RPMI7951 (cell line): ENCODE data around the gene IFNL2. TPM values are rescaled to one million over a fixed set of nuclear protein-coding genes. Genes with fewer than 3 reads are reported as not detected.
"Not testable (repeated sequence)": the region's sequence is repeated elsewhere in the genome, so short reads cannot be mapped to it uniquely, and the experiment has no call there.

ENCODE experiments used
- DNase-seq: peaks from one replicate; pipeline ENCODE4 v3.0.0-alpha.2; 2012; ENCODE audit warnings: low read depth
- total RNA-seq: library from RNA; depleted of rRNA; stranded (reverse); fragments of >200 nt; shearing (Covaris generic); gene quantifications from 2 replicates; pipeline ENCODE4 v1.2.3, GENCODE V29; 2014; rRNA removed

The IFNL2 gene
- not detected in 2 replicates for total RNA-seq

DNA sequence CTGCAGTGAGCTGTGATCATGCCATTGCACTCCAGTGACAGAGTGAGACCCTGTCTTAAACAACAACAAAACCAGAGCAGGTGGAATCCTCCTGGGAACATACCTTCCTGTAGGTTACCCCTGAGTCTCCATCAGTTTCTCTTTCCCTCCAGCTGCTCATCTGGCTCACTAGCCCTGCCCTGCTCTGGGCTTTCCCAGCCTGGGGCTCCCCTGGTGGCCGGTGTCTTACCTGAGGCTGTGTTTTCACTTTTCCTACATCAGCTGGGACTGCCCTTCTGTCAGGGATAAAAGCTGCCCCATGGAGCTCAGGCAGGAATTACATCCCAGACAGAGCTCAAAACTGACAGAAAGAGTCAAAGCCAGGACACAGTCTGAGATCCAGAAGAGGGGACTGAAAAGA is at the start of gene IFNL2:
IFNL2 (plus strand) TSS at position 312 of the 400 bp plus-strand sequence. CDS start 173 bp downstream, outside the sequence.
- DNase-seq: not testable (repeated sequence)

DNA sequence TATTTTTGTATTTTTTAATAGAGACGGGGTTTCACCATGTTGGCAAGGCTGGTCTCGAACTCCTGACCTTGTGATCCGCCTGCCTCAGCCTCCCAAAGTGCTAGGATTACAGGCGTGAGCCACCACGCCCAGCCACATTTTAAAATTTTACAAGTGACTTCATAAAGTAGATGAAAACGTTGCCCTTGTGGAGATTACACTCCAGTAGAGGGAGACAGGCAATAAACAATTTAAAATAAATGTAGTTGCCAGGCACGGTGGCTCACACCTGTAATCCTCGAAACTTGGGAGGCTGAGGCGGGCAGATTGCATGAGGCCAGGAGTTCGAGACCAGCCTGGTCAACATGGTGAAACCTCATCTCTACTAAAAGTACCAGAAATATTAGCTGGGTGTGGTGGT is 49.1 kb upstream of the IFNL2 start:
- DNase-seq: not testable (repeated sequence)

DNA sequence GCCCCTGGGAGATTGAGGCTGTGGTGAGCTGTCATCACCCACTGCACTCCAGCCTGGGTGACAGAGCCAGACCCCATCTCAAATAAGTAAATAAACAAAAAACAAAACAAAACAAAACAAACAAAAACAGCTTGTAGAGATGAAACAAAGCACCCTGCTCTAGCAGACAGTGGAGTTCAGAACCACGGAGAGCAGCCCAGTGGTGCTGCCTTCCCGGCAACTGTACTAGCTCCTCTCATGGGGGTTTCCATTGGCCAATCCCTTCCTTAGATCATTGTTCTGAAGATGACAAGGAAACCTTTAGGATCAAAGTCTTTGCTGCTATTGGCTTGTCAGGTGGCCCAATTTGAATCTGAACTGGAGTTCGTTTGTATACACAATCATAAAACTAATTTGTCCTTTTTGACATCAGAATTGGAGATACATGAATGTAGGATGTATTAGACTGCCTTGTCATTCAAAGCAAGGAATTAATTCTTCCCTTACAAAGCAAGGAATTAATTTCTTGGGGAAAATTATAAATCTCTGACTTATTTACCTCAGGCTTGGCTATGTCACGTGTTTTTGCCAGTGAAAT is 44.4 kb upstream of the IFNL2 start:
- peak; percentile 22 for DNase-seq

DNA sequence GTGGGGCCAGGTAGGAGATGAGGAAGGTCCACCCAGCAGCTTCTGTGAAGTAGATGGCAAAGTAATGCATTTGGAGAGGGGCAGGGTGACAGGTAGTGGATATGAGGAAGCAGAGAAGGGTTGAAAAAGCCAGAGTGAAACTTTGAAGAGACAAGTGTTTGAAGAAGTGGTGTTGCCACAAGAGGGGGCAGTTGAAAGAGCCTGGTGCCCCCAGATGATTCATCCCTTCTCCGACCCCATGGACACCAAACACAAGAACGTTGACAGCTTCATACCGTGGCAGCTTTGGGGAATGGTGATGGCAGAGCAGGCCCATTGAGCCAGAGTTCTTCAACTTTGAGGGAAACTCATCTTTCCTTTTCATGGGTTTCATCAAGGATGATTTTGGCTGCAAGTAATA is 43.3 kb upstream of the IFNL2 start:
- no peak for DNase-seq

DNA sequence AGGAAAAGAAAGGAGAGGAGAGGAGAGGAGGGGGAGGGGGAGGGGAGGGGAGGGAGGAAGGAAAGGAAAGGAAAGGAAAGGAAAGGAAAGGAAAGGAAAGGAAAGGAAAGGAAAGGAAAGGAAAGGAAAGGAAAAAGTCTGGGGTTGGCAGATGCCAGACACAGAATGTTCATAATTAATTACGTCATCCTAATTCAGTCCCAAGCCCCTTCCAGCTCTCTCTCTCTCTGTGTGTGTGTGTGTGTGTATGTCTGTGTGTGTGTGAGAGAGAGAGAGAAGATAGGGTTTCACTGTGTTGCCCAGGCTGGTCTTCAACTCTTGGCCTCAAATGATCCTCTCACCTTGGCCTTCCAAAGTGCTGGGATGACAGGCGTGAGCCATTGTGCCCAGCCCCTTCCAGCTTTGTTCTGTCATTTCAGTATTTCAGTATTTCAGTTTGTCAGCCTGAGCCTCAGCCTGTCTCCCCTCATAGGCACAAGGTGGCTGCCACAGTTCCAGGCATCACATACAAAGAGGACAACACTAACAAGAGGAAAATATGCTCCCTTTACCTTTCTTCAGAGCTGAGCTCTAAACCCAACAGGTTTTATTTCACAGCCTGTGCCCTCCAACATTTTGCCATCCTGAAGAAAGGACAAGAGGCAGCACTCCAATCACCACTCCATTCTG is 38.0 kb upstream of the IFNL2 start:
- no peak for DNase-seq

DNA sequence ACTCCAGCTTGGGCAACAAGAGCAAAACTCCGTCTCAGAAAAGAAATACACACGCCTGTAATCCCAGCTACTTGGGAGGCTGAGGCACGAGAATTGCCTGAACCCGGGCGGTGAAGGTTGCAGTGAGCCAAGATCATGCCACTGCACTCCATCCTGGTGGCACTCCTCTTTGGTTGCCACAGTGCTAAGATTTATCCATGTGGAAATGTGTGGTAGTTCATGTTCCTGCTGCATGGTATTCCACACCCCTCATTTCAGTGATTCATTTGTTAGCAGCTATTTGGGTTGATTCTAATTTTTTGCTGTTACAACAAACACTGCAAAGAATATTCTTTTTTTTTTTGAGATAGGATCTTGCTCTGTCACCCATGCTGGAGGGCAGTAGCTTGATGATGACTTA is 35.5 kb upstream of the IFNL2 start:
- no peak for DNase-seq

DNA sequence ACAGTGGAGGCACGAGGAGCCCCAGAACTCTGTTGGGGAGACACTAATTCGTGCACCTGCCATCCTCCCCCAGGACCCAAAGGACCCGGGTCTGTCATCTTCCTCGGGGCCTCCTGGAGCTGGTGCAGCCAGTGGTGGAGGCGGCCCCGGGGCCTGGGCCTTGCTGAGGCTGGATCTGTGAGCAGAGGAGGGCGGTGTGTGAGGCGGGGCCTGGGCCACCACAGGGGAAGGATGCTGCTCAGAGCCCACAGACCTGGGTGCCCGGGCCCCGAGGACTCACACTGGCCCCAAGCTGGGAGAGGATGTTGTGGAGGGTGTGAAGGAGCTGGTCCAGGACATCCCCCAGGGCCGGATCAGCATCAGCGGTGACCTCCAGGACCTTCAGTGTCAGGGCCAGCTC is 31.7 kb upstream of the IFNL2 start:
- no peak for DNase-seq

DNA sequence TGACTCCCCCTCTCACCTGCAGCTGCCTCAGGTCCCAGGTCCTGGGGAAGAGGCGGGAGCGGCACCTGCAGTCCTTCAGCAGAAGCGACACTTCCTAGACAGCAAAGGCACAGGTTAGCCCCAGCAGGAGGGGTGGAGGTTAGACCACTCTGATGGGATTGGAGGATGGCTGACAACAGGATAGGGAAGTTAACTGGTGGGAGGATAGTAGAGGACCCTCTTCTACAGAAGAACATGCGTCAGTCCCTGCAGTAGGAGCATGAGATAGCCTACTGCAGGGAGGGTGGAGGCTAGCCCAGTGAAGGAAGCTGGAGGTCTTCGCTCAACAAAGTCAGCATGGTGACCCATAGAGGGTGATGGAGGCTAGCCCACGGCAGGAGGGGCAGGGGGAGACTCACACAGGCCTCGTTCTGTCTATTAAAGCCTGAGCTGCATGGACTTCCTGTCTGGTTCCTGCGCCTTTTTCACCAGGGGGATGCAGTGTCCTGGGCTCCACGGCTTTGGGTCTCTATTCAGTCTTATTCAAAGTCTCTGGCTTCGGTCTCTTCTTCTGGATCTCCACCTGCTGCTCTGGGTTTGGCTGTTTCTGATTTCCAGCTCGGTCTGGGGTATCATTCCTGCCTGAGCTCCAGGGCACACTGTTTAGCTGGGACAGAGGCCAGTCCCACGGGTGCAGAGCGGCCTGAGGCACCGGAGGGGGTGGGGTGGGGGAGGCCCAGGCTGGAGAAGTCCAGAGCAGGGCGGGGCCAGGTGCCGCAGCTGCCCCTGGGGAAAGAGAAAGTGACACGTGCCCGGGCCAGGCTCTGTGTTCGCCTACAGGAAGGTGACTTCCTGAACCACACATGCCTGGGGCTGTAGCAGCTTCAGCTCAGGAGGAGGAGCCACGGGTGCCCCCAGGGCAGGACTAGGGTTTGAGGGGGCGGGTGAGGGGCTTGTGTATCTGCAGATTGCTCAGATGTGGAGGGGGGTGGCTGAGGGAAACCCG is 30.7 kb upstream of the IFNL2 start:
- peak; percentile 28 for DNase-seq

DNA sequence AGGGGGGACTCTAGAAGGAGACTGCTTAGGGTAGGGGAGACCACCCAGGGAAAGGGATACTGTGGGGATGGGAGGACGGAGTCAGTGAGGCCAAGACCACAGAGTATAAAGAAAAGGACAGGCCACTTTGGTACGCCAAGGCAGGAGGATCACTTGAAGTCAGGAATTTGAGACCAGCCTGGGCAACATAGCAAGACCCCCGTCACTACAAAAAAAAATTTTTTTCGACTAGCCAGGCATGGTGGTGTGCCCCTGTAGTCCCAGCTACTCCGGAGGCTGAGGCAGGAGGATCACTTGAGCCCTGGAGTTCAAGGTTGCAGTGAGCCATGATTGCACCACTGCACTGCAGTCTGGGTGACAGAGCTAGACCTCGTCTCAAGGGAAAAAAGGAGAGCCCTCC is 30.0 kb upstream of the IFNL2 start:
- DNase-seq: no peak

DNA sequence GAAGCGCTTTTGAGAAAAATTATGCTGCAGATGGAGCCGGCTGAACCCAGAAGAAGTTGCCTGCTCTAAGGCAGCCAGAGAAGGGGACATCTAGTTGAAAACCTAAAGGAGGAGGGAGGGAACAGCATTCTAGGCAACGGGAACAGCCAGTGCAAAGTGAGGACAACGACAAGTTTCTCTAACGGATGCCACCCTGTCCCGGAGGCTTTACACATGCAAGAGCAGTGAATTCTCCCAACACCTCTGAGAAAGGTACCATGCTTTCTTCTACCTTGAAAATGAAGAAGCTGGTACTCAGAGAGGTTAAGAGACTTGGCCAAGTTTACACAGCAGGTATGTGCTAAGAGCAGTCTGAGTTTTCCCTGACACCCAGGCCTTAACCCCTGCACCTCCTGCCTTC is 29.3 kb upstream of the IFNL2 start:
- no peak for DNase-seq

DNA sequence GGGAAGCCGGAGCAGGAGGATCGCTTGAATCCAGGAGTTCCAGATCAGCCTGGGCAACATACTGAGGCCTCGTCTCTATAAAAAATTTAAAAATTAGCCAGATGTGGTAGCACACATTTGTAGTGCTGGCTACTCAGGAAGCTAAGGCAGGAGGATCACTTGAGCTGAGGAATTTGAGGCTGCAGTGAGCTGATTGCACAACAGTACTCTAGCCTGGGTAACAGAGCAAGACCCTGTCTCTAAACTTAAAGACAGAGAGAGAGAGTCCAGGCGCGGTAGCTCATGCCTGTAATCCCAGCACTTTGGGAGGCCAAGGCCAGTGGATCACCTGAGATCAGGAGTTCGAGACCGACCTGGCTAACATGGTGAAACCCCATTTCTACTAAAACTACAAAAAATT is 27.8 kb upstream of the IFNL2 start:
- no peak for DNase-seq

DNA sequence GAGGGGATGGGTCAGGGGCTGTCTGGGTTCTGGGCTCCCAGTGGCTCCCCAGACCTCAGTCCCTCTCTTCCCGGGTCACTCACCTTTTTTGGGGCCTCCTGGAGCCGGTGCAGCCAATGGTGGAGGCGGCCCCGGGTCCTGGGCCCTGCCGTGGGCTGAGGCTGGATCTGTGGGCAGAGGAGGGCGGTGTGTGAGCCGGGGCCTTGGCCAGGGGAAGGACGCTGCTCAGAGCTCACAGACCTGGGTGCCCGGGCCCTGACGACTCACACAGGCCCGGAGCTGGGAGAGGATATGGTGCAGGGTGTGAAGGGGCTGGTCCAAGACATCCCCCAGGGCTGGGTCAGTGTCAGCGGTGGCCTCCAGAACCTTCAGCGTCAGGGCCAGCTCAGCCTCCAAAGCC is 24.5 kb upstream of the IFNL2 start:
- not testable (repeated sequence) for DNase-seq

DNA sequence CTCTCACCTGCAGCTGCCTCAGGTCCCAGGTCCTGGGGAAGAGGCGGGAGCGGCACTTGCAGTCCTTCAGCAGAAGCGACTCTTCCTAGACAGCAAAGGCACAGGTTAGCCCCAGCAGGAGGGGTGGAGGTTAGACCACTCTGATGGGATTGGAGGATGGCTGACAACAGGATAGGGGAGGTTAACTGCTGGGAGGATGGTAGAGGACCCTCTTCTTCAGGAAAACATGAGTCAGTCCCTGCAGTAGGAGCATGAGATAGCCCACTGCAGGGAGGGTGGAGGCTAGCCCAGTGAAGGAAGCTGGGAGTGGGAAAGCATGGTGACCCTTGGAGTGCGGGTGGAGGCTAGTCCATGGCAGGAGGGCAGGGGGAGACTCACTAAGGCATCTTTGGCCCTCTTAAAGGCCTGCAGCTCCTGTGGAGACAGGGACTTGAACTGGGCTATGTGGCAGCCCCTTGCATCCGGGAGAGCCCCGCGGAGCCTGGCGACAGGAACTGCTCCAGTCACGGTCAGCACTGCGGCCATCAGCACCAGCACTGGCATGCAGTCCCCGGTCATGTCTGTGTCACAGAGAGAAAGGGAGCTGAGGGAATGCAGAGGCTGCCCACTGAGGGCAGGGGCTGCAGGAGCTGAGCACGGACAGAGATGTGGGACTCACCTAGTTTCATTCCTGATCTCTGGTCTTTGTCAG is 23.6 kb upstream of the IFNL2 start, which contains the start of gene IFNL3:
IFNL3 (minus strand) TSS at position 597 of the 691 bp plus-strand sequence; CDS start at position 558, 39 bp downstream.
- not testable (repeated sequence) for DNase-seq

DNA sequence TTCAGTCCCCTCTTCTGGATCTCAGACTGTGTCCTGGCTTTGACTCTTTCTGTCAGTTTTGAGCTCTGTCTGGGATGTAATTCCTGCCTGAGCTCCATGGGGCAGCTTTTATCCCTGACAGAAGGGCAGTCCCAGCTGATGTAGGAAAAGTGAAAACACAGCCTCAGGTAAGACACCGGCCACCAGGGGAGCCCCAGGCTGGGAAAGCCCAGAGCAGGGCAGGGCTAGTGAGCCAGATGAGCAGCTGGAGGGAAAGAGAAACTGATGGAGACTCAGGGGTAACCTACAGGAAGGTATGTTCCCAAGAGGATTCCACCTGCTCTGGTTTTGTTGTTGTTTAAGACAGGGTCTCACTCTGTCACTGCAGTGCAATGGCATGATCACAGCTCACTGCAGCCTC is 23.0 kb upstream of the IFNL2 start:
- DNase-seq: not testable (repeated sequence)

DNA sequence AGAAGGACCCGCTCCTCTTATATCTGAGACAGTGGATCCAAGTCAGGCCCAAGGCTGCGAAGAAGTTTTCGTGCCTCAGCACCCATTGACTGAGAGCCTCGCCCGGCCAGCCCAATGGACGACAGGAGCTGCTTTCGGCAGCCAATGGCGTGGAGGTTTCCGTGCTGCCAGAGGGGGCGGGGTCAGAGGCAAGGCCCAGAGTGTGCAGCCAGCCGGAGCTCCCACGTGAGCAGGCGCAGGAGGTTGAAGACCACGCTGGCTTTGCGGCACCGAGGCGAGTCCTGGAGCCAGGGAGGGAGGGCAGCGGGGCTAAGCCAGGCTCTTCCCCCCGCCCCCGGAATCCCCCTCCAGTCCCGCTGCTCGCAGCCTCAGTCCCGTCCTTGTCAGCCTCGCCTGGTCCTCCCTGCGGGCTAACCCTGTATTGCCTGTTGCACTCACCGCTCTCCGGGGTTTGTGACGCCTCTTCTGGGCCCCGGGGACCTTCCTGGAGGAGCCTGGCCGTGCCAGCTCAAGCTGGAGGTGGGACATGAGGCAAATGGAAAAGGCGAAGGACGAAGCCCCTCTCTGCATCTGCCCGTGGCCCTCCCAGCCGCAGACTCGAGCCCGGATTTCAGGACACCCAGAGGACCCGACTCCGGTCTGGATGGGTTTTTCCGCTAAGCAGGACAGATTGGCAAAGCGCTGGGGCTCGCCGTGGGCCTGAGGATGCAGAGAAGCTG is 21.1 kb upstream of the IFNL2 start:
- peak; percentile 40 for DNase-seq

DNA sequence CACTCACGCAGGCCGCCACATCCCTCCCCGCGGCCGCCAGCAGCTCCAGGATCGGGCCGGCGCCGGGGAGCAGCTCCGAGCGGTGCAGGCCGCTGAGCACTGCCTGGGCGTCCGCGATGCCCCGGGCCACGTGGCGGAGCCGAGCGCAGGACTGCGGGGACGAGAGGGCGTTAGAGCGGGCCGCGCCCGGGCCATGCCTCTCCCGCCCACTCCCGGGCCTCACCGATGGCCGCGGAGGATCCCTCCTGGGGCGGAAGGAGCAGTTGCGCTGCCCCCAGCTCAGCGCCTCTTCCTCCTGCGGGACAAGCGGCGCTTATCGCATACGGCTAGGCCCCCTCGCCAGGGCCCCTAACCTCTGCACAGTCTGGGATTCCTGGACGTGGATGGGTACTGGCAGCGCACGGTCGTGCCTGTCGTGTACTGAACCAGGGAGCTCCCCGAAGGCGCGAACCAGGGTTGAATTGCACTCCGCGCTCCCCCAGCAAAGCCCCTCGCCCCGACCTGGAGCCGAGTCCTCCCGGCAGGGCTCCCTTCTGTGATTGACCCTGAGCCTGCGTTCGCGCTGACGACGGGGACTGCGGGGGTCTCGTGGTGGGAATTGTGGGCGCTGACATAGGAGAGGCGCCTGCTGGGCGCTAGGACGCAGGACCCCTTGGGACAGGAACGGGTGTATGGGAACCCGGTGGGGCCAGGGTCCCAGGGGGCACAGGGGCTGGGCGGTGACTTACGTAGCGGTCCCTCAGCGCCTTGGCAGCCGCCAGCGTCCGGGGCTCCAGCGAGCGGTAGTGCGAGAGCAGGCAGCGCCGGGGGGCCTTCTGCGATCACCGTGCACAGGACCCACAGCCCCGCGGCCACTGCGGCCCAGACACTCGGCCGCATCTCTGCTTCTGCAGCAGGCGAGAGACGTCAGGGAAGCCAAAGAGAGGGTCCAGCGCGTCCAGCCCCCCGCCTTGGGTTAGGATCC is 20.2 kb upstream of the IFNL2 start:
- DNase-seq: no peak

DNA sequence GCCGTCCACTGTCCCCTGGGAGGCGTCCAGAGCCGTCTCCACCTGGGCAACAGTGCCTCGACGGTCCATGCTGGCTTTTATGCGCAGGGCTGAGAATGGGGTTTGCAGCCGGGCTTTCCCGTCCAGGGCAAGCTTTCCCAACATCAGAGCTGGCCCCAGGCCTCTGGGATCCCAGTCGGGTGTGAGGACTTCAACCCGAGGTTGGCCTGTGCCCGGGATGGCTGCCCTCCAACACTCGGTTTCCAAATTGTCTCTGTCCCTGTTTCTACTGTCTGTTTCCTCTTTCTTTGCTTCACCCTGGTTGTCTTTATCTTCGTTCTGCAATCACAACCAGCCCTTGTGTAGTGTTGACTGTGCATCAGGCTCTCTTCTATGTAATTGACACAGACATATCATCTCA is 19.4 kb upstream of the IFNL2 start, which contains the start of gene IFNL4:
IFNL4 (minus strand) TSS at position 51 of the 400 bp plus-strand sequence.
- DNase-seq: no peak

DNA sequence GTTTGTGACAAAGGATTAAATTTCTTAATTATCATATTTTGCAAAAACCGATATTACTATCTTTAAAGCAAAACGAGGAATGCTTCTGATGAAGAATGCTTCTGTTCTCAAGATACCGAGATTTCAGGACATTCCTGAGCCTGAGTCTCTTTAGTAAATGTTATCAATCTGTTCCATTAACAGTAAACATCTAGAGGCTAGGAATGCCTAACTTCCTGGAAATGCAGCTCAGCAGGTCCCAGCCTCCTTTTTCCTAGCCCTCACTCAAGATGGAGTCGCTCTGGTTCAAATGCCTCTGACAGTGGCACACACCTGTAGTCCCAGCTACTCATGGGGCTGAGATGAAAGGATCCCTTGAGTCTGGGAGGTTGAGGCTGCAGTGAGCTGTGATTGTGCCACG is 17.1 kb upstream of the IFNL2 start:
- DNase-seq: no peak

DNA sequence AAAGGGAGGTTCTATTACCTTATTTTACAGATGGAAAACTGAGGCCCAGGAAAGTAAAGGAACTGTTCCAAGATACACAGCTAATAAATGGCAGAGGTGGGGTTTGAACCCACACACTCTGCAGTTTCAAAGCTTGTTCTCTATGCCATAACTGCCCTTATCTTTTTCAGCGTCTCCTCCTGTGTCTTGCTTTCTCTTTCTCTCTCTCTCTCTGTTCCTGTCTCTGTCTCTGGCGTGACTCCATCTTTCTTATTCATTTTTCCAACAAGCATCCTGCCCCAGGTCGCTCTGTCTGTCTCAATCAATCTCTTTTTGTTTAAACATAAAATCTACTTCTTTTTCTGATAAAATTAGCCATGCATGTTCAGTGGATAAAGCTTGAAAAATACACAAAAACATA is 16.4 kb upstream of the IFNL2 start:
- no peak for DNase-seq

DNA sequence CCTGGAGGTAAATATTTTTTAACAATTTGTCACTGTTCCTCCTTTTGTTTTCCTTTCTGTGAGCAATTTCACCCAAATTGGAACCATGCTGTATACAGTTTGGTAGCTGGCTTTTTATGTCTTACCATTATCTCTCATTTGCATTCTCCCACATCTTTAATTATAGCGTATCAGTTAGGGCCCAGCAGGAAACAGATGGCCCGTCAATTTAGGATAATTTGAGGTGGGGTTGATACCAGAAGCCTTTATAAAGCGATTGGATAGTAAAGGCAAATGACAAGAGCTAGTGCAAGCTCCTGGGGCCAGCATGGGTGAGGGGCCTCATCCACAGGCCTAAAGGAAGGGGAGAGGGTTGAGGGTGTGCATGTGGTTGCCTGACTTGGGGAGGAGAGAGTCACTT is 15.7 kb upstream of the IFNL2 start:
- no peak for DNase-seq
